Upper lobe of right lung (tissue), 1 donor: ENCODE data around the gene GBF1. TPM values are rescaled to one million over a fixed set of nuclear protein-coding genes. Genes with fewer than 3 reads are reported as not detected.

Experiments used
- ATAC-seq: fragments of 200-7000 bp; cut with Tn5 transposase; one replicate; pipeline ENCODE4 v1.9.1; 2020; ENCODE audit warnings: mild to moderate bottlenecking, moderate library complexity
- DNase-seq: peaks from one replicate; pipeline ENCODE4 v3.0.0-alpha.2; 2020
- H3K27ac ChIP-seq: fragments of 200-600 bp; one replicate; pipeline ENCODE4 v1.8.0; 2022
- H3K27me3 ChIP-seq: fragments of 200-600 bp; one replicate; pipeline ENCODE4 v1.8.0; 2022; ENCODE audit warnings: mild to moderate bottlenecking
- H3K36me3 ChIP-seq: fragments of 200-600 bp; one replicate; pipeline ENCODE4 v1.8.0; 2022
- H3K4me1 ChIP-seq: fragments of 200-600 bp; one replicate; pipeline ENCODE4 v1.8.0; 2022
- H3K4me3 ChIP-seq: fragments of 200-600 bp; one replicate; pipeline ENCODE4 v1.8.0; 2022; ENCODE audit warnings: mild to moderate bottlenecking
- H3K9me3 ChIP-seq: fragments of 200-600 bp; one replicate; pipeline ENCODE4 v1.8.0; 2022
- intact Hi-C: fragments of 100-400 bp; cut with DNase I; formaldehyde crosslinking; loops from one replicate; pipeline ENCODE4 v1.11.0; 2022
- total RNA-seq: library from RNA; stranded (reverse); fragmentation: NEBNext Ultra II Directional; extraction: Animal tissue kit (Norgen Biotek cat#: 25700); gene quantifications from one replicate; pipeline ENCODE4 v1.2.1, GENCODE V29; 2021
- TF ChIP-seq, protein P1 (sequence below): fragments of 200-600 bp; IDR thresholded peaks from one replicate; pipeline ENCODE4 v1.8.0; 2022; ENCODE audit warnings: antibody characterized with exemption
- donor health status: DM: no; HTN: yes; CAD: no; lungs with severe emphysema.

The GBF1 gene
- total RNA-seq, 1 donor from 2014 or later = 38.5 TPM

DNA sequence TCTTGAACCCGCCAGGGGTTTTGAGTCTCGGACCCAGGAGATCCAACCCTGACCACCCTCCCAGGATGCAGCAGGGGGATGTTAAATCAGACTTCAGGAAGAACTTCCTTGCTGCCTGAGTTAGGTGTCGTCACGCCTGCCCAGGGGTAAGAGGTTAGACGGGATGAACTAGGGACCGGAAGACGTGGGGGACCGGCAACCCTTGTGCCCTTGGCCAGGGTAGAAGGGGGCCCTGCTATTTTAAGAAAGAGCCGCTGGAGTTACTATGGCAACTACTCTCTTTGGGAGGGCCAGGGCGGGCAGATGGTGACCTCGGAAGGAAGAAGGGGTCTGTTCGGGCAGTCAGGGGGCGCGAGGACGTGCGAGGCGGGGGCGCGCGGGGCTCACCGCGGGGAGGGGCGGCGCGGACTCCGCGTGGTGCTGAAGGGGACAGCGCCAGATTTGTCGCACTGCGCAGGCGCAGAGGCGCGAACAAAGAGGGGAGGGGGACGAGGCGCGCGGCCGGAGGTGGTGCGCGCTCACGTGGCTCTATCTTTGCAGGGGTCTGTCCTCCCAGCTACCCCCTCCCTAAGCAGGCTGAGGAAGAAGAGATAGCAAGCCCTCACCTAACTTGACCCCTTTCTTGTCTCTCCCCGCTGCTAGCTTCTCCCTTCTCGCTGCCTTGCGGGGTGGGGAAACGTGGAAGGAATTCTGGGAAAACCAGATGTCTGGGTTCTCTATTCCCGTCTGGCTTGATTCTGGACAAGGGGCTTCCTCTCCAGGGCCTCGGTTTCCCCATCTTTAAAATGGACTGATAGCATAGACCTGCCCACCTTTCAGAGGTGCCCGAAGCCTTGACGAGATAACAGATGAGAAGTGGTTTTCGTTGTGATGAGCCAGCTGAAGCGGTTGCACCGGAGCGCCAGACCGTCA, 174.2 kb downstream of the GBF1 start:
- Histone ChIP-seq H3K4me1 (peaks cover 32% of the 10 kb centered on the region), H3K27me3 (peaks cover 30% of the 10 kb centered on the region), H3K36me3 (peaks cover 16% of the 10 kb centered on the region), H3K4me3 (peak overlapping the region; percentile 81), H3K27ac (no peak overlapping the region), H3K9me3 (no peaks in the 10 kb centered on the region)
- TF ChIP-seq, protein P1, sequence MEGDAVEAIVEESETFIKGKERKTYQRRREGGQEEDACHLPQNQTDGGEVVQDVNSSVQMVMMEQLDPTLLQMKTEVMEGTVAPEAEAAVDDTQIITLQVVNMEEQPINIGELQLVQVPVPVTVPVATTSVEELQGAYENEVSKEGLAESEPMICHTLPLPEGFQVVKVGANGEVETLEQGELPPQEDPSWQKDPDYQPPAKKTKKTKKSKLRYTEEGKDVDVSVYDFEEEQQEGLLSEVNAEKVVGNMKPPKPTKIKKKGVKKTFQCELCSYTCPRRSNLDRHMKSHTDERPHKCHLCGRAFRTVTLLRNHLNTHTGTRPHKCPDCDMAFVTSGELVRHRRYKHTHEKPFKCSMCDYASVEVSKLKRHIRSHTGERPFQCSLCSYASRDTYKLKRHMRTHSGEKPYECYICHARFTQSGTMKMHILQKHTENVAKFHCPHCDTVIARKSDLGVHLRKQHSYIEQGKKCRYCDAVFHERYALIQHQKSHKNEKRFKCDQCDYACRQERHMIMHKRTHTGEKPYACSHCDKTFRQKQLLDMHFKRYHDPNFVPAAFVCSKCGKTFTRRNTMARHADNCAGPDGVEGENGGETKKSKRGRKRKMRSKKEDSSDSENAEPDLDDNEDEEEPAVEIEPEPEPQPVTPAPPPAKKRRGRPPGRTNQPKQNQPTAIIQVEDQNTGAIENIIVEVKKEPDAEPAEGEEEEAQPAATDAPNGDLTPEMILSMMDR = no peak
- DNase-seq (no peak), ATAC-seq (no peak)
- intact Hi-C loops = no loop called here

DNA sequence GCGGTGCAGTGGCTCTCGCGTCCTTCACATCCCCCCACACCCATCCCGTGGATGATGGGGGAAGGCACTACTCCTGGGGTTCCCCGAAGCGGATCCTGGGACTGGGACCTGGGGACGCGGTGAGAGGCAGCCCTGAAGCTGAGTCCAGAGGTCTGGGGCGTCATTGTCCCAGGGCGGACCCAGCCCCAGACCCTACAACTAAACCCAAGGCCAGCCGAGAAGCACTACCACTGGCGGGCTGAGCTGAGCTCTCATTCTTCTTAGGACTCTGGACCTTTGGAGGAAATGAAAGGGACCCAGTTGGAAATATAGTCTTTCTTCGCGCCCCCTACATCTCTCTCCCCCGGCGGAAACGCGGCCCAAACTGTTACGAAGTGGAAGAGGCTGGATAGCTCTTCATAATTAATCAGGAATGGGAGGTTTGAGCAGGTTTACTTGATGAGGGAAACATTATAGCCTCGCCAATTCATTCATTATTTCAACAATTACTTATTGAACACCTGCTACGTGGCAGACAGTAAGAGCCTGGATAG, 174.9 kb downstream of the GBF1 start:
- TF ChIP-seq, protein P1 = no peak
- intact Hi-C loops = no loop called here
- ATAC-seq = no peak
- DNase-seq = no peak
- peak overlapping the region; percentile 88 for H3K27ac ChIP-seq
- peaks cover 23% of the 10 kb centered on the region for H3K27me3 ChIP-seq
- H3K4me1 ChIP-seq = peaks cover 32% of the 10 kb centered on the region
- peak overlapping the region; percentile 81 for H3K4me3 ChIP-seq
- no peaks in the 10 kb centered on the region for H3K9me3 ChIP-seq
- peaks cover 21% of the 10 kb centered on the region for H3K36me3 ChIP-seq

DNA sequence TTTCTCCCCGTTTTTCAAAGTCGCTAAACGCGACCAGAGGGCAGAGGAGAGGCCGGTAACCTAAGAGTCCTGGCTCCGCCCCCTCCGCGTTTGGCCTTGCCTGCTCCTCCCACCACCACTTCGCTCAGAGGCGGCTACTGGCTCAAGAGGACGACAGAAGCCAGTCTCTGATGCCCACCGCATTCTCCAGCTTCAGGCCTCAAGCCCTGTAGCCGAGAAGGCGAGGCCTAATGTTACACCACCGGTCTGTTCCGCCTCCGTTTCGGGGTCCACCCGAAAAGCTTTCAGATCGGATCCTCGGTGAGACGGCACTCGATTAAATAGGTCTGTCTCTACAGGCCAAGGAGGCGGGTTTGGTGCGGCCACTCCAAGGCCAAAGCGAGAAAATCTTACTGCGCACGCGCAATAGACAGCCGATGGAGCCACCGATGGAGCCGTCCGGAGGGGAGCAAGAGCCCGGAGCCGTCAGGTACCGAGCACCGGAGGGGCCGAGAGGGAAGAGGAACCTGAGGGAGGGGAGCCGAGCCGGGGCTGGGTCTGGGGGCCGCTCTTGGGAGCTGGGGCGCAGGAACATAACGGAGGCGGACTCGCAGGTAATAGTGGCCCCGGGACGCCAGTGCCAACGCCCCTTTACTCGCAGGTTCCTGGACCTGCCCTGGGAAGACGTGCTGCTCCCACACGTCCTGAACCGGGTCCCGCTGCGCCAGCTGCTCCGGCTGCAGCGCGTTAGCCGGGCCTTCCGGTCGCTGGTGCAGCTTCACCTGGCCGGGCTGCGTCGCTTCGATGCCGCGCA, 175.6 kb downstream of the GBF1 start, which contains the start of gene FBXL15:
FBXL15 (plus strand) TSS at position 123 of the 793 bp plus-strand sequence; CDS start at position 417, 294 bp downstream.
- Histone ChIP-seq H3K36me3 (peaks cover 21% of the 10 kb centered on the region), H3K4me1 (peaks cover 32% of the 10 kb centered on the region), H3K9me3 (no peaks in the 10 kb centered on the region), H3K27me3 (peaks cover 23% of the 10 kb centered on the region), H3K27ac (peak within 1 kb of the TSS; percentile 88), H3K4me3 (peak within 1 kb of the TSS; percentile 81)
- intact Hi-C loops = no loop called here
- peak; percentile 83 for ATAC-seq
- TF ChIP-seq, protein P1 = no peak
- DNase-seq = peak; percentile 97

DNA sequence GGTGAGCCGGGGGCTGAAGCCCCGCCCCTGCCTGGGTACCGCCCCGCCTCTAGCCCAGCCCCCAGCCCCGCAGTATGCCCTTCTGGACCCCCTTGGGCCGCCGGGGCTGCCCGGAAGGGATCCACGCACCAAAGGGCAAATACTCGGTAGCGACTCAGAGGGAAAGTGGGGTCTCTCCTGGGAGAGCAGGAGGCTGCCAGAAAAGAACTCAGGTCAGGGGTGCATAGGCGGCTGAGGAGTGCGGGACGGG, 176.1 kb downstream of the GBF1 start:
- intact Hi-C loops = no loop called here
- H3K4me1 ChIP-seq = peaks cover 32% of the 10 kb centered on the region
- ATAC-seq (no peak), DNase-seq (no peak)
- H3K36me3 ChIP-seq = peaks cover 21% of the 10 kb centered on the region
- H3K27me3 ChIP-seq = peaks cover 19% of the 10 kb centered on the region
- H3K9me3 ChIP-seq = no peaks in the 10 kb centered on the region
- peak overlapping the region; percentile 81 for H3K4me3 ChIP-seq
- H3K27ac ChIP-seq = peak overlapping the region; percentile 88
- TF ChIP-seq, protein P1 = no peak

DNA sequence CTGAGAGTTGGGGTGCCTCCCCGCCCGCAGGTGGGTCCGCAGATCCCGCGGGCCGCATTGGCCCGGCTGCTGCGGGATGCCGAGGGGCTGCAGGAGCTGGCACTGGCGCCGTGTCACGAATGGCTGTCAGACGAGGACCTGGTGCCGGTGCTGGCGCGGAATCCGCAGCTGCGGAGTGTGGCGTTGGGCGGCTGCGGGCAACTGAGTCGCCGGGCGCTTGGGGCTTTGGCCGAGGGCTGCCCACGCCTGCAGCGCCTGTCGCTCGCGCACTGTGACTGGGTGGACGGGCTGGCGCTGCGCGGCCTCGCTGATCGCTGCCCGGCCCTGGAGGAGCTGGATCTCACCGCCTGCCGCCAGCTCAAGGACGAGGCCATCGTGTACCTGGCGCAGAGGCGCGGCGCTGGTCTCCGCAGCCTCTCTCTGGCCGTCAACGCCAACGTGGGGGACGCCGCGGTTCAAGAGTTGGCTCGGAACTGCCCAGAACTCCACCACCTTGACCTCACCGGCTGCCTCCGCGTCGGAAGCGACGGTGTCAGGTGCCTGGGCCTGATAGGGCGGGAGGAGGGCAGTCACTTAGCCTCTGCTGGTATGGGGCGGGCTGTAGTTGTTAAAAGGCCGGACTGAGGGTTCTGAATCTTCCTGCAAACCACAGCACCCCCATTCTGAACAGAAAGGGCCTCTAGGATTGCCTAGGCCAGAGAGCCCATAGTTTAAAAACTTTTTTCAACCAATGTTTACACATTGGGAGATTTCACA, 176.6 kb downstream of the GBF1 start:
- H3K4me1 ChIP-seq = peaks cover 32% of the 10 kb centered on the region
- ATAC-seq (peak; percentile 51), DNase-seq (peak; percentile 88)
- peaks cover 21% of the 10 kb centered on the region for H3K36me3 ChIP-seq
- TF ChIP-seq, protein P1 = no peak
- H3K27me3 ChIP-seq = peaks cover 16% of the 10 kb centered on the region
- H3K27ac ChIP-seq = peak overlapping the region; percentile 88
- intact Hi-C loops = no loop called here
- no peaks in the 10 kb centered on the region for H3K9me3 ChIP-seq
- peak overlapping the region; percentile 81 for H3K4me3 ChIP-seq
